SU-DHL-6 (cell line): ENCODE results near the gene TRDN.

Source experiments
- H2AFZ ChIP-seq: fragments of 200-600 bp; sonication (generic); 2 replicates; pipeline ENCODE4 v1.6.1; 2014; ENCODE audit warnings: low read depth, mild to moderate bottlenecking, moderate library complexity, mixed read lengths, antibody characterized with exemption, low read length; ENCODE audit not compliant: severe bottlenecking
- H3F3A ChIP-seq: fragments of 200-600 bp; shearing (Covaris generic); 2 replicates; pipeline ENCODE4 v1.6.0; 2016; ENCODE audit warnings: antibody characterized with exemption, mild to moderate bottlenecking; ENCODE audit not compliant: insufficient read depth
- H3K27ac ChIP-seq: fragments of 200-600 bp; sonication (generic); 2 replicates; pipeline ENCODE4 v1.5.1; 2016; ENCODE audit warnings: low read depth, mild to moderate bottlenecking, low read length, moderate library complexity, mixed read lengths
- H3K27me3 ChIP-seq: fragments of 200-600 bp; sonication (generic), shearing (Covaris generic); 2 replicates; pipeline ENCODE4 v1.6.0; 2014; ENCODE audit warnings: mild to moderate bottlenecking, low read length
- H3K36me3 ChIP-seq: fragments of 200-600 bp; sonication (generic); 2 replicates; pipeline ENCODE4 v1.6.1; 2014; ENCODE audit warnings: mild to moderate bottlenecking, low read length, mixed read lengths
- H3K4me2 ChIP-seq: fragments of 300-600, 200-600 bp; shearing (Covaris generic), sonication (generic); 2 replicates; pipeline ENCODE4 v1.6.0; 2014; ENCODE audit warnings: low read length, low read depth, mild to moderate bottlenecking; ENCODE audit not compliant: poor library complexity, severe bottlenecking
- H3K4me3 ChIP-seq: fragments of 200-600 bp; sonication (generic); 2 replicates; pipeline ENCODE4 v1.5.1; 2014; ENCODE audit warnings: antibody characterized with exemption, low read length, mild to moderate bottlenecking, mixed read lengths; ENCODE audit not compliant: insufficient read depth, poor library complexity, severe bottlenecking
- H3K79me2 ChIP-seq: fragments of 200-600 bp; sonication (generic); 2 replicates; pipeline ENCODE4 v1.6.1; 2014; ENCODE audit warnings: mild to moderate bottlenecking, low read length, moderate library complexity; ENCODE audit not compliant: insufficient read depth
- H3K9ac ChIP-seq: fragments of 200-600 bp; sonication (generic); 2 replicates; pipeline ENCODE4 v1.7.0; 2014; ENCODE audit warnings: mild to moderate bottlenecking, low read length
- H3K9me2 ChIP-seq: fragments of 200-600 bp; sonication (generic); replicated peaks from 2 replicates; pipeline ENCODE4 v1.6.1; 2014; ENCODE audit warnings: low read length; ENCODE audit not compliant: insufficient read depth
- H3K9me3 ChIP-seq: fragments of 200-600 bp; sonication (generic); 2 replicates; pipeline ENCODE4 v1.6.1; 2014; ENCODE audit warnings: low read length, mixed read lengths; ENCODE audit not compliant: insufficient read depth
- H4K20me1 ChIP-seq: fragments of 200-600 bp; sonication (generic); 2 replicates; pipeline ENCODE4 v1.6.1; 2014; ENCODE audit warnings: low read depth, mild to moderate bottlenecking, antibody characterized with exemption, low read length, moderate library complexity, mixed read lengths
- CTCF ChIP-seq: fragments of 200-600 bp; sonication (generic); IDR thresholded peaks from one replicate; pipeline ENCODE4 v1.5.1; 2017; ENCODE audit warnings: antibody characterized with exemption, mild to moderate bottlenecking, low read length, moderate library complexity; ENCODE audit not compliant: insufficient read depth, poor library complexity, severe bottlenecking
- EZH2phosphoT487 ChIP-seq: fragments of 200-600 bp; sonication (generic), shearing (Covaris generic); conservative IDR thresholded peaks from 2 replicates; pipeline ENCODE4 v1.6.1; 2018; ENCODE audit warnings: mild to moderate bottlenecking, antibody characterized with exemption, low read length, moderate library complexity, mixed read lengths

The TRDN gene

GRCh38 chr6:123215211-123215610, 421.5 kb downstream of the TRDN start:
- Histone ChIP-seq H3K79me2 (no peaks in the 10 kb centered on the region), H3K4me3 (no peak overlapping the region), H2AFZ (no peak overlapping the region), H3K27me3 (no peaks in the 10 kb centered on the region), H3K4me2 (no peak overlapping the region), H3K9ac (no peak overlapping the region), H3K27ac (no peak overlapping the region), H3K36me3 (no peaks in the 10 kb centered on the region), H3F3A (no peaks in the 10 kb centered on the region), H3K9me2 (no peaks in the 10 kb centered on the region), H3K9me3 (no peaks in the 10 kb centered on the region), H4K20me1 (no peaks in the 10 kb centered on the region)
- no peak for TF ChIP-seq CTCF
- TF ChIP-seq EZH2phosphoT487: no peak

GRCh38 chr6:123214433-123214832, 422.3 kb downstream of the TRDN start:
- TF ChIP-seq EZH2phosphoT487 (no peak), CTCF (no peak)
- no peak overlapping the region for H3K27ac ChIP-seq
- no peaks in the 10 kb centered on the region for H3K9me3 ChIP-seq
- no peak overlapping the region for H2AFZ ChIP-seq
- no peaks in the 10 kb centered on the region for H3K36me3 ChIP-seq
- H3K4me3 ChIP-seq: no peak overlapping the region
- no peaks in the 10 kb centered on the region for H4K20me1 ChIP-seq
- no peaks in the 10 kb centered on the region for H3K79me2 ChIP-seq
- H3K27me3 ChIP-seq: no peaks in the 10 kb centered on the region
- H3K9me2 ChIP-seq: no peaks in the 10 kb centered on the region
- no peak overlapping the region for H3K9ac ChIP-seq
- H3K4me2 ChIP-seq: no peak overlapping the region
- no peaks in the 10 kb centered on the region for H3F3A ChIP-seq

- Histone ChIP-seq H3K9me3 (no peaks in the 10 kb centered on the region), H3K79me2 (no peaks in the 10 kb centered on the region), H3K4me2 (no peak overlapping the region), H2AFZ (no peak overlapping the region), H3F3A (no peaks in the 10 kb centered on the region), H3K4me3 (no peak overlapping the region), H3K27ac (no peak overlapping the region), H4K20me1 (no peaks in the 10 kb centered on the region), H3K9ac (no peak overlapping the region), H3K36me3 (no peaks in the 10 kb centered on the region), H3K9me2 (no peaks in the 10 kb centered on the region), H3K27me3 (no peaks in the 10 kb centered on the region)
- TF ChIP-seq CTCF: no peak
Measured at GRCh38 chr6:123213921-123214320, 422.8 kb downstream of the TRDN start.
